Measurements from ENCODE around the gene C20orf96. TPM values are rescaled to one million over a fixed set of nuclear protein-coding genes. Genes with fewer than 3 reads are reported as not detected.

The C20orf96 gene
- total RNA-seq, 3 donors from 2014 or later: 2.6 to 9.2 (median 6.1) TPM

DNA sequence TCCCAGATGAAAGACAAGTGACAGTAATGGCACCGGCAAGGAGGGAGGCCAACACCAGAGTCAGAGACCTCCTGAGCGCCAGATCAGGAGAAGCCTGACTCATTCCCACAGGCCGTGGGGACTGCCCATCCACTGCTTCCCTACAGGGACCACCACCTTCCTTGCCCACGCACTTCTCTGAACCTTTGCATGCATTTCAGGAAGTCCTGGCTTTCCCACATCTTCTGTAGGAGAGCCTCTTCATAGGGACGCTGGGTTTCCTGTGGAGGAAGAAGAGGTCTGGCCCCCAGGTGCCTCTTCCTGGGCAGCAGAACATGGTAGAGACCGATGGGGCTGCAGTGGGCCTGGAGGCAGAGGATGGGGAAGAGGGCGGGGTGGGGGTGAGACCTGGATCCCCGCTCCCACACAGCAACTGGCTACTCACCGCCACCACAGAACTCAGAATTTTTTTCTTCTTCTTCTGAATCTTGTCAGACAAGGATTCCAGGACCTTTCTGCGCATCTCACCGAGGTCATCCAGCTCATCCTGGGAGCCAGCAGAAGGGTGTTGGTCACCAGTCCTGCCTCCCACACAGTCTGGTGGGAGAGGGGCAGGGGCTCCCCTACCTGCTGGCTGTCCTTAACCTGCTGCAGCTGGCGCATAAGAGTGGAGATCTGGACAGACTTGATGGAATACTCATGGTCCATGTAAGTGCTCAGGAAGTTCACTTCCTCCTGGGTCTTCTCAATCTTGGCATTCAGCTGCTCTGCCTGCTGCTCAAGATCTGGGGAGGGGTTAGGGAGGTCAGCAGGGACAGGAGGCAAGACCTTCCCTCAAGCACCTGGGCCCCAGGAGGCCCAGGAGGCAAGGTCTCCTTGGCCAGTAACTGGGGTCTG lies 13.7 kb downstream of the C20orf96 start:
- H3K27me3 ChIP-seq: no peaks in the 10 kb centered on the region
- H3K36me3 ChIP-seq: peaks cover 5% of the 10 kb centered on the region
- no peak for DNase-seq (ENCODE audit: low spot score in 2 of 2)
- intact Hi-C loops (cut with DNase I; ENCODE audit: low total_unique reads): no loop called here
- no peak overlapping the region for H3K4me3 ChIP-seq
- H3K4me1 ChIP-seq: no peaks in the 10 kb centered on the region
- TF ChIP-seq, protein P1, sequence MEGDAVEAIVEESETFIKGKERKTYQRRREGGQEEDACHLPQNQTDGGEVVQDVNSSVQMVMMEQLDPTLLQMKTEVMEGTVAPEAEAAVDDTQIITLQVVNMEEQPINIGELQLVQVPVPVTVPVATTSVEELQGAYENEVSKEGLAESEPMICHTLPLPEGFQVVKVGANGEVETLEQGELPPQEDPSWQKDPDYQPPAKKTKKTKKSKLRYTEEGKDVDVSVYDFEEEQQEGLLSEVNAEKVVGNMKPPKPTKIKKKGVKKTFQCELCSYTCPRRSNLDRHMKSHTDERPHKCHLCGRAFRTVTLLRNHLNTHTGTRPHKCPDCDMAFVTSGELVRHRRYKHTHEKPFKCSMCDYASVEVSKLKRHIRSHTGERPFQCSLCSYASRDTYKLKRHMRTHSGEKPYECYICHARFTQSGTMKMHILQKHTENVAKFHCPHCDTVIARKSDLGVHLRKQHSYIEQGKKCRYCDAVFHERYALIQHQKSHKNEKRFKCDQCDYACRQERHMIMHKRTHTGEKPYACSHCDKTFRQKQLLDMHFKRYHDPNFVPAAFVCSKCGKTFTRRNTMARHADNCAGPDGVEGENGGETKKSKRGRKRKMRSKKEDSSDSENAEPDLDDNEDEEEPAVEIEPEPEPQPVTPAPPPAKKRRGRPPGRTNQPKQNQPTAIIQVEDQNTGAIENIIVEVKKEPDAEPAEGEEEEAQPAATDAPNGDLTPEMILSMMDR (IDR thresholded peaks at IDR 0.05): no peak
- TF ChIP-seq POLR2AphosphoS5 (IDR thresholded peaks at IDR 0.05) (no peak), POLR2A (IDR thresholded peaks at IDR 0.05) (no peak)
- no peaks in the 10 kb centered on the region for H3K9me3 ChIP-seq
- H3K27ac ChIP-seq: no peak overlapping the region

DNA sequence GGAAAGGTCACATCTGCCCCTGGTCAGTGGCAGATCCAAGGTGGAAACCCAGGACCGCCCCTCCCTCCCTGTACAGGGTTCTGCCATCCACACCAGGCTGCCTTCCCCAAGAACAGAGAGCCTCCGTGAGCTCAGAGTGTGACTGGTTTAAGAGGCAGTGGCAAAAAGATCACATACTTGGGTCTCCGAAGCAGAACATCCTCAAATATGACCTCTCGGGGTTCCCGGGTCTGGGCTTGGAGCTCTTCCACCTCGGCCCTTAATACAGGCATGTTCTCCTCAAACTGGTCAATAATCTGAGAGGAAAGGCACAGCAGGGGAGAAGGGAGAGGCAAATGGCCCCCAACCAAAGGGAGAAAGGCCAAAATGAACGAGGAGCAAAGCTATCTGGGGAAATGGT lies 14.8 kb downstream of the C20orf96 start:
- Histone ChIP-seq H3K4me3 (no peak overlapping the region), H3K36me3 (peaks cover 5% of the 10 kb centered on the region), H3K9me3 (no peaks in the 10 kb centered on the region), H3K4me1 (no peaks in the 10 kb centered on the region), H3K27me3 (no peaks in the 10 kb centered on the region), H3K27ac (no peak overlapping the region)
- intact Hi-C loops (cut with DNase I; ENCODE audit: low total_unique reads): no loop called here
- no peak for DNase-seq (ENCODE audit: low spot score in 2 of 2)
- no peak for TF ChIP-seq POLR2AphosphoS5 (IDR thresholded peaks at IDR 0.05)
- TF ChIP-seq POLR2A (IDR thresholded peaks at IDR 0.05): no peak
- TF ChIP-seq, protein P1 (IDR thresholded peaks at IDR 0.05): no peak

DNA sequence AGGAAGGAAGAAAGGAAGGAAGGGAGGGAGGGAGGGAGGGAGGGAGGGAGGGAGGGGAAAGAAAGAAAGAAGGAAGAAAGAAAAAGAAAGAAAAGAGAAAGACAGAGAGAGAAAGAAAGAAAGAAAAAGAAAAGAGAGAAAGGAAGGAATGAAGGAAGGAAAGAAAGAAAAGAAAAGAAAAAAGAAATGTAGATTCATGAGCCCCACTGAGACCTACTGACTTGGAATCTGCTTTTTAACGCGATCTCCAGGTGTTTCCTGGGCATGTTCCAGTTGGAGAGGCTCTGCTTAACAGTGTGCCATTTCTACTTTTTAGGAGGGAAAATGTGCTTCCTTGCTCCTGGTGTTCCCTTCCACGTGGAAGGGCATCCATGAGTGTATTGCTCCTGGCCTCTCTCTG lies 16.7 kb downstream of the C20orf96 start:
- TF ChIP-seq POLR2A (IDR thresholded peaks at IDR 0.05) (no peak), POLR2AphosphoS5 (IDR thresholded peaks at IDR 0.05) (no peak)
- TF ChIP-seq, protein P1 (IDR thresholded peaks at IDR 0.05): no peak
- no peak overlapping the region for H3K27ac ChIP-seq
- peaks cover 5% of the 10 kb centered on the region for H3K36me3 ChIP-seq
- intact Hi-C loops (cut with DNase I; ENCODE audit: low total_unique reads): no loop called here
- no peaks in the 10 kb centered on the region for H3K27me3 ChIP-seq
- H3K9me3 ChIP-seq: no peaks in the 10 kb centered on the region
- H3K4me3 ChIP-seq: no peak overlapping the region
- no peak for DNase-seq (ENCODE audit: low spot score in 2 of 2)
- H3K4me1 ChIP-seq: no peaks in the 10 kb centered on the region

DNA sequence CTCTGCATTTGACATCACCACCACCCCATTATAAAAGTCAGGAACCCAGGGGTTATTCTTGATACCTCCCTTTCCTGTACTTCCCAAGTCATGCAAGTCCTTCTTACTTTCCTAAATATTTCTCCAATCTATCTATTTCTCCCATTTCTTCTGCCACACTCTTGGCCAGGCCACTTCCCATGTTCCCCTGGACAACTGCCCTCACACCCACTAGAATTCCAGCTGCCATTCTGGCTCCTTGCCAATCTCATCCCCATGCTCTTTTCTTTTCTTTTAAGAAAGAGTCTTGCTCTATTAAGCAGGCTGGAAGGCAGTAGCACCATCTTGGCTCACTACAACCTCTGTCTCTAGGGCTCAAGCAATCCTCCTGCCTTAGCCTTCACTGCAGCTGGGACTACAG lies 17.8 kb downstream of the C20orf96 start:
- intact Hi-C loops (cut with DNase I; ENCODE audit: low total_unique reads): no loop called here
- no peaks in the 10 kb centered on the region for H3K27me3 ChIP-seq
- DNase-seq (ENCODE audit: low spot score in 2 of 2): no peak
- TF ChIP-seq POLR2AphosphoS5 (IDR thresholded peaks at IDR 0.05) (no peak), POLR2A (IDR thresholded peaks at IDR 0.05) (no peak)
- TF ChIP-seq, protein P1 (IDR thresholded peaks at IDR 0.05): no peak
- no peaks in the 10 kb centered on the region for H3K9me3 ChIP-seq
- peaks cover 5% of the 10 kb centered on the region for H3K36me3 ChIP-seq
- no peak overlapping the region for H3K4me3 ChIP-seq
- no peak overlapping the region for H3K27ac ChIP-seq
- H3K4me1 ChIP-seq: no peaks in the 10 kb centered on the region

DNA sequence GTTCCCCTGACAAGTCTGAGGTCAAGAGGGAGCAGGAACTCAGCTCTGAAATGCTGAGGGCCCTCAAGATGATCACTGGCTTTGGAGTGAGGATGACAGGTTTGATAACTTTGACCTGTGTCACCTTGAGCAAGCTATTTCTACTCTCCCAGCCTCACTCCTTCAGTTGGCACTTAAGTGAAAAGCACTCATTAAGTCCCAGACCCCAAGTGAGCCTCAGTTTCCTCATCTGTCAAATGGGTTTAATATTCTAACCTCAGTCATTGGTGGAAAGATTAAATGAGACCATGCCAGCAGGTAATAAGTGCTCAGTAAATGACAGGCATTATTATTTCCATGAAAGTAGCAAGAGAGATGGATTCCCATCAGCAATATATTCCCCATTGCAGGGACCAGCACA lies 19.0 kb downstream of the C20orf96 start:
- intact Hi-C loops (cut with DNase I; ENCODE audit: low total_unique reads): no loop called here
- Histone ChIP-seq H3K27ac (no peak overlapping the region), H3K36me3 (peaks cover 2% of the 10 kb centered on the region), H3K4me3 (no peak overlapping the region), H3K9me3 (no peaks in the 10 kb centered on the region), H3K27me3 (no peaks in the 10 kb centered on the region), H3K4me1 (no peaks in the 10 kb centered on the region)
- no peak for TF ChIP-seq POLR2AphosphoS5 (IDR thresholded peaks at IDR 0.05)
- TF ChIP-seq POLR2A (IDR thresholded peaks at IDR 0.05): no peak
- TF ChIP-seq, protein P1 (IDR thresholded peaks at IDR 0.05): no peak
- DNase-seq (ENCODE audit: low spot score in 2 of 2): no peak

Measured in breast epithelium (tissue), 4 donors.